ENCODE measurements around the gene HEXIM1. TPM values are rescaled to one million over a fixed set of nuclear protein-coding genes. Genes with fewer than 3 reads are reported as not detected.

Gene HEXIM1
- total and polyA plus RNA-seq, 5 donors from 2014 or later = 5.9 to 88.0 (median 6.1) TPM

DNA sequence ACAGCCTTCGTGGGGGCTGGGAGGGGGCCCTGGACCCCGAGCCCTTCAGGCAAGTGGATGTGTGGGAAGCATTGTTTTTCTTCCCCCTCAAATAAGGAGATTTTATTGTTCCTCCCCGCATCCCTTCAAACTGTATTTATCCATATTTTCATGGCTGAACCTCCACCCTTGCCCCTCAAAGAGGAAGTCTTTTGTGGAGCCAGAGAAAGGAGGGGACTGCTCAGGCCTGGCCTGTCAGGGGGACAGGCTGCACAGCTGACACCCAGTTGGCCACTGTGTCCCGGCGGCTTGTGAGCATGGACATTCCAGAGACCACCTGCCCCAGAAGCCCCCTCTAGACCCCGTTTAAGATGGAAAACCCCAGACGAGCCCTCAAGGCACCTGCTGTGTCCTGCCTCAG, 29.3 kb downstream of the HEXIM1 start:
- Mint-ChIP-seq H3K4me1 (peaks cover 0 to 10% (median 5%) of the 10 kb centered on the region in 4 donors), H3K27me3 (no peaks in the 10 kb centered on the region), H3K36me3 (no peaks in the 10 kb centered on the region), H3K4me3 (peak overlapping the region in 1 of 4 donors; percentile 58), H3K27ac (no peak overlapping the region), H3K9me3 (no peaks in the 10 kb centered on the region)
- Histone ChIP-seq H3K9me3 (ENCODE audit: control insufficient read depth in 2 of 2, low read length in 2 of 2) (no peaks in the 10 kb centered on the region), H3K27ac (ENCODE audit: insufficient read depth, low read length, poor library complexity, severe bottlenecking) (no peak overlapping the region), H3K4me1 (ENCODE audit: control insufficient read depth, insufficient read depth, low read length, poor library complexity, severe bottlenecking) (peaks cover 8% of the 10 kb centered on the region), H3K4me3 (ENCODE audit: low read depth, low read length) (no peak overlapping the region), H3K36me3 (ENCODE audit: control insufficient read depth, insufficient read depth, low read length) (no peaks in the 10 kb centered on the region), H3K27me3 (ENCODE audit: control insufficient read depth, insufficient read depth, low read length) (no peaks in the 10 kb centered on the region)
- ATAC-seq (ENCODE audit: low read depth in 2 of 2) (no peak), DNase-seq (no peak)

DNA sequence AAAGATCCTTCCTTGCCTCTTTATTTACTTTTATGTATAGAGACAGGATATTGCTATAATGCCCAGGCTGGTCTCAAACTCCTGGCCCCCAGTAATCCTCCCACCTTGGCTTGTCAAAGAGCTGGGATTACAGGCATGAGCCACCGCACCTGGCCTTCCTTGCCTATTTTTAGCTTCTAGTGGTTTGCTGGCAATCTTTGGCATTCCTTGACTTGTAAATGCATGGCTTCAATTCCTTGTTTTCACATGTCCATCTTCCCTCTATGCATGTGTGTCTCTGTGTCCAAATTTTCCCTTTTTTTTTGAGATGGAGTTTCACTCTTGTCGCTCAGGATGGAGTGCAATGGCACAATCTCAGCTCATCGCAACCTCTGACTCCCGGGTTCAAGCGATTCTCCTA, 35.9 kb downstream of the HEXIM1 start:
- Histone ChIP-seq H3K27ac (ENCODE audit: insufficient read depth, low read length, poor library complexity, severe bottlenecking) (no peak overlapping the region), H3K36me3 (ENCODE audit: control insufficient read depth, insufficient read depth, low read length) (no peaks in the 10 kb centered on the region), H3K4me3 (ENCODE audit: low read depth, low read length) (no peak overlapping the region), H3K27me3 (ENCODE audit: control insufficient read depth, insufficient read depth, low read length) (no peaks in the 10 kb centered on the region), H3K9me3 (ENCODE audit: control insufficient read depth in 2 of 2, low read length in 2 of 2) (no peaks in the 10 kb centered on the region), H3K4me1 (ENCODE audit: control insufficient read depth, insufficient read depth, low read length, poor library complexity, severe bottlenecking) (no peaks in the 10 kb centered on the region)
- peaks cover 9% of the 10 kb centered on the region for H3K27me3 Mint-ChIP-seq
- ATAC-seq (ENCODE audit: low read depth in 2 of 2) (no peak), DNase-seq (no peak)
- no peaks in the 10 kb centered on the region for H3K9me3 Mint-ChIP-seq
- peak overlapping the region in 1 of 3 donors; percentile 53 for H3K27ac Mint-ChIP-seq
- H3K36me3 Mint-ChIP-seq = no peaks in the 10 kb centered on the region
- no peaks in the 10 kb centered on the region for H3K4me1 Mint-ChIP-seq
- H3K4me3 Mint-ChIP-seq = no peak overlapping the region

- Mint-ChIP-seq H3K9me3 (no peaks in the 10 kb centered on the region), H3K36me3 (no peaks in the 10 kb centered on the region), H3K27ac (no peak overlapping the region), H3K4me3 (no peak overlapping the region), H3K4me1 (no peaks in the 10 kb centered on the region), H3K27me3 (peaks cover 9% of the 10 kb centered on the region)
- Histone ChIP-seq H3K4me1 (ENCODE audit: control insufficient read depth, insufficient read depth, low read length, poor library complexity, severe bottlenecking) (no peaks in the 10 kb centered on the region), H3K27ac (ENCODE audit: insufficient read depth, low read length, poor library complexity, severe bottlenecking) (no peak overlapping the region), H3K27me3 (ENCODE audit: control insufficient read depth, insufficient read depth, low read length) (no peaks in the 10 kb centered on the region), H3K9me3 (ENCODE audit: control insufficient read depth in 2 of 2, low read length in 2 of 2) (no peaks in the 10 kb centered on the region), H3K4me3 (ENCODE audit: low read depth, low read length) (no peak overlapping the region), H3K36me3 (ENCODE audit: control insufficient read depth, insufficient read depth, low read length) (no peaks in the 10 kb centered on the region)
- ATAC-seq (ENCODE audit: low read depth in 2 of 2) (no peak), DNase-seq (no peak)
Measured at GRCh38 chr17:45186801-45187354, 38.6 kb downstream of the HEXIM1 start.

DNA sequence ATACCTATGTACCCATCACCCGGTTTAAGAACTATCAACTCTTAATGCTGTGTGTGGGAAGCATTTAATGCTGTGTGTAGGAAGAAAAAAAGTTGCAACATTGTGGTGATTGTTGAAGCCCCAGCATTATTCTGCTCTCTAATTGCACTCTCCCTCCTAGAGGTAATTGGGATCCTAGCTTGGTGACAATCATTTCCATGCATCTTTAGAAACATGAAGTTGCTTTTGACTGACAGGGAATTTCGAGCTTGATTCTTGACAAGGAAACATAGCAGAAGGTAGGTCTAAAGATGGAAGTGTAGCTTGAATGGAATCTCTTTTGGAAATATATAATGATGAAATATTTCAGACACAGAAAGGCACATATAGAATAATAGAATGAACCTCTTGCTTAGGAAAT, 40.7 kb downstream of the HEXIM1 start:
- ATAC-seq (ENCODE audit: low read depth in 2 of 2) (no peak), DNase-seq (no peak)
- no peaks in the 10 kb centered on the region for H3K4me1 Mint-ChIP-seq
- H3K27ac ChIP-seq (ENCODE audit: insufficient read depth, low read length, poor library complexity, severe bottlenecking) = no peak overlapping the region
- H3K4me1 ChIP-seq (ENCODE audit: control insufficient read depth, insufficient read depth, low read length, poor library complexity, severe bottlenecking) = no peaks in the 10 kb centered on the region
- no peaks in the 10 kb centered on the region for H3K36me3 ChIP-seq (ENCODE audit: control insufficient read depth, insufficient read depth, low read length)
- no peak overlapping the region for H3K27ac Mint-ChIP-seq
- peak overlapping the region in 1 of 4 donors; percentile 54 for H3K4me3 Mint-ChIP-seq
- peaks cover 5% of the 10 kb centered on the region for H3K27me3 Mint-ChIP-seq
- no peaks in the 10 kb centered on the region for H3K27me3 ChIP-seq (ENCODE audit: control insufficient read depth, insufficient read depth, low read length)
- H3K4me3 ChIP-seq (ENCODE audit: low read depth, low read length) = no peak overlapping the region
- H3K9me3 Mint-ChIP-seq = no peaks in the 10 kb centered on the region
- no peaks in the 10 kb centered on the region for H3K9me3 ChIP-seq (ENCODE audit: control insufficient read depth in 2 of 2, low read length in 2 of 2)
- no peaks in the 10 kb centered on the region for H3K36me3 Mint-ChIP-seq

- Histone ChIP-seq H3K9me3 (ENCODE audit: control insufficient read depth in 2 of 2, low read length in 2 of 2) (no peaks in the 10 kb centered on the region), H3K4me1 (ENCODE audit: control insufficient read depth, insufficient read depth, low read length, poor library complexity, severe bottlenecking) (no peaks in the 10 kb centered on the region), H3K27me3 (ENCODE audit: control insufficient read depth, insufficient read depth, low read length) (no peaks in the 10 kb centered on the region), H3K36me3 (ENCODE audit: control insufficient read depth, insufficient read depth, low read length) (no peaks in the 10 kb centered on the region), H3K4me3 (ENCODE audit: low read depth, low read length) (no peak overlapping the region), H3K27ac (ENCODE audit: insufficient read depth, low read length, poor library complexity, severe bottlenecking) (no peak overlapping the region)
- H3K4me3 Mint-ChIP-seq = no peak overlapping the region
- no peak overlapping the region for H3K27ac Mint-ChIP-seq
- no peaks in the 10 kb centered on the region for H3K4me1 Mint-ChIP-seq
- H3K36me3 Mint-ChIP-seq = no peaks in the 10 kb centered on the region
- no peaks in the 10 kb centered on the region for H3K9me3 Mint-ChIP-seq
- H3K27me3 Mint-ChIP-seq = no peaks in the 10 kb centered on the region
- ATAC-seq (ENCODE audit: low read depth in 2 of 2) (no peak), DNase-seq (no peak)
Measured at GRCh38 chr17:45190503-45191255, 42.4 kb downstream of the HEXIM1 start.

DNA sequence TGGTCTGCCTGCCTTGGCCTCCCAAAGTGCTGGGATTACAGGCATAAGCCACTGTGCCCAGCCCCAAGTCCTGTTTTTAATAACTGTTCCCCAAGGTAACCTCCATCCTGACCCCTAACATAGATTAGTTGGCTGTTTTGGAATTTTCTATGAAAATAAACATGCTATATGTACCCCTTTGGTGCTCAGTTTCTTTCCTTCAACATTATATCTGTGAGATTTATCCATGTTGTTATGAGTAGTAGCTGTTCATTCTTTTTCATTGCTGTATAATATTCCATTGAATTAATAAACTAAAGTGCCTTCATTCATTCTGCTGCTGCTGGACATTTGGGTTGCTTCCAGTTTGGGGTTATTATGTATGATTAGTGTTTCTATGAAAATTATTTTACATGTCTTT, 47.1 kb downstream of the HEXIM1 start:
- H3K27ac ChIP-seq (ENCODE audit: insufficient read depth, low read length, poor library complexity, severe bottlenecking) = no peak overlapping the region
- H3K9me3 Mint-ChIP-seq = no peaks in the 10 kb centered on the region
- ATAC-seq (ENCODE audit: low read depth in 2 of 2) = no peak
- H3K4me1 ChIP-seq (ENCODE audit: control insufficient read depth, insufficient read depth, low read length, poor library complexity, severe bottlenecking) = peaks cover 5% of the 10 kb centered on the region
- H3K36me3 Mint-ChIP-seq = no peaks in the 10 kb centered on the region
- H3K27ac Mint-ChIP-seq = no peak overlapping the region
- H3K27me3 Mint-ChIP-seq = no peaks in the 10 kb centered on the region
- H3K36me3 ChIP-seq (ENCODE audit: control insufficient read depth, insufficient read depth, low read length) = no peaks in the 10 kb centered on the region
- no peak overlapping the region for H3K4me3 ChIP-seq (ENCODE audit: low read depth, low read length)
- no peak overlapping the region for H3K4me3 Mint-ChIP-seq
- H3K9me3 ChIP-seq (ENCODE audit: control insufficient read depth in 2 of 2, low read length in 2 of 2) = no peaks in the 10 kb centered on the region
- DNase-seq = no peak
- no peaks in the 10 kb centered on the region for H3K27me3 ChIP-seq (ENCODE audit: control insufficient read depth, insufficient read depth, low read length)
- peaks cover 0 to 5% (median 0%) of the 10 kb centered on the region in 4 donors for H3K4me1 Mint-ChIP-seq

DNA sequence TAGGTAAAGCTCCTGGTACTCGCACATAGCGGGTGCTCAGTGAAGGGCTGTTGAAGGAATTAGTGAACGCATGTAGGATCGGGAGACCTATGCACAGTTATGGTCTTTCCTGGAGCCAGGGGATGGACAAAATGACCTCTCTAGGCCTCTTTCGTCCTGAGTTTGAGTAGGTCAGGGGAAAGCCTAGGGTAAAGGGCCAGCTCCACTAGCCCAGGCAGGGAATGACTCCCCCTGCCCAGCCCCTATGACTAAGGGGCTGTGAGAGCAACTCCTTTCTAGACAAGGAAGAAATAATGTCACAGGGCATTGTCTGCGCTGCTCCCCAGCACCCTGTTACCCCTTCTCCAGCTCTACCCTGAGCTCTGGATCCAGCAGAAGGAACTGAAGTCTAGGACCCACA, 48.8 kb downstream of the HEXIM1 start:
- peaks cover 5% of the 10 kb centered on the region for H3K4me1 ChIP-seq (ENCODE audit: control insufficient read depth, insufficient read depth, low read length, poor library complexity, severe bottlenecking)
- H3K27ac Mint-ChIP-seq = no peak overlapping the region
- no peaks in the 10 kb centered on the region for H3K36me3 ChIP-seq (ENCODE audit: control insufficient read depth, insufficient read depth, low read length)
- ATAC-seq (ENCODE audit: low read depth in 2 of 2) = no peak
- no peaks in the 10 kb centered on the region for H3K27me3 Mint-ChIP-seq
- no peak overlapping the region for H3K4me3 Mint-ChIP-seq
- no peak for DNase-seq
- H3K27me3 ChIP-seq (ENCODE audit: control insufficient read depth, insufficient read depth, low read length) = no peaks in the 10 kb centered on the region
- no peaks in the 10 kb centered on the region for H3K36me3 Mint-ChIP-seq
- no peak overlapping the region for H3K4me3 ChIP-seq (ENCODE audit: low read depth, low read length)
- peaks cover 0 to 5% (median 0%) of the 10 kb centered on the region in 4 donors for H3K4me1 Mint-ChIP-seq
- H3K9me3 Mint-ChIP-seq = no peaks in the 10 kb centered on the region
- no peak overlapping the region for H3K27ac ChIP-seq (ENCODE audit: insufficient read depth, low read length, poor library complexity, severe bottlenecking)
- H3K9me3 ChIP-seq (ENCODE audit: control insufficient read depth in 2 of 2, low read length in 2 of 2) = no peaks in the 10 kb centered on the region
